ENCODE measurements around the gene CFAP119. TPM values are rescaled to one million over a fixed set of nuclear protein-coding genes. Genes with fewer than 3 reads are reported as not detected.
A peak's percentile ranks its signal among the peaks of the same experiment; 100 is the strongest.

The CFAP119 gene
- total and polyA plus RNA-seq, 9 of the 15 experiments (the other 6 are each of a cell fraction or from before 2014, with no cell fraction given): 5.5 to 33.7 (median 9.6) TPM

DNA sequence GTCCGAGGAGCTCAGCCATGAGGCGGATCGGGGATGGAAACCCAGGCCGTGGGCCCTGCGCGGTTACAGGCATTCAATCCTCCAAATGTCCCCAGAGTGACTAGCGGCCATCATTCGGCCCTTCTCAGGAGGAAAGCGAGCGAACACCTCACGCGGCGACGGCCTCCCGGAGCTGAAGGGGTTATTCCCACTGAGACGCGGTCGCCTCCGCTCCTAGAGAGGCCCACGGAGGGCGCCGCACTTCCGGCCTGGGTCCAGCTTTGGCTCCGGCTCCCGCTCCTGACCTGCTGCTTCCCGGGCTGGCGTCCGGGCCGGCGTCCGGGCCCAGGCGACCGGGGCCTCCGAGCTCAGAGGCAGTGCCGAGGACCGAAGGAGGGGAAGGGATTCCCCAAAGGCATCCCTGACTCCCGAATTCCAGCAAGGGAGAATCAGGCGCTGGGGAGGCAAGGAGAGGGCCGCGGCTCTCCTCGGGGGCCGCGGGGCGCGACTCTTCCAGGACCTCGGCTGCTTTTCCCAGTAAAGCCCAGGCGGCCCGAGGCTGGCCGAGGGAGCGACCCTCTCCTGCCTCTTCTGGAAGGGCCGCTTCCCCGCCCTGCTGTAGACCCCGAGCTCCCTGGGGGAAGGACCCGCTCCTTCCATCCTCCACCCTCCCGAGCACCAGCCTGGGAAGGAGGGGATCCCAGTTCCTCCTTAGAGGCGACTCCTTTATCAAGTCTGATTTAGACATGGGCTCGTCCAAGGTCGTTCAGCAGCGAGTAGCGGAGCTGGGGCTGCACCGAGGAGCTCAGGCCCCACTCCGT is 43.7 kb upstream of the CFAP119 start (continued):
- peak; percentile 76; the same call in 1 of the 2 replicates for TF ChIP-seq RBM14 (IDR thresholded peaks at IDR 0.05; ENCODE audit: borderline replicate concordance, insufficient read depth, low read depth, low read length)
- TF ChIP-seq CREM (IDR thresholded peaks at IDR 0.05; ENCODE audit: low read depth): peak; percentile 83
- TF ChIP-seq FOXP1 (CRISPR knock-in tag; IDR thresholded peaks at IDR 0.05): peak; percentile 85; the same call in 1 of the 2 replicates
- peak; percentile 93 for TF ChIP-seq KLF1 (tag; IDR thresholded peaks at IDR 0.05)
- TF ChIP-seq TRIM24 (IDR thresholded peaks at IDR 0.05): no peak
- no peak; a peak in 1 of 4 replicates for TF ChIP-seq NRF1 (conservative IDR thresholded peaks at IDR 0.05 in 1 of 2, IDR thresholded peaks at IDR 0.05 in 1 of 2)
- TF ChIP-seq RNF2 (IDR thresholded peaks at IDR 0.05): peak; percentile 77
- peak; percentile 49 for TF ChIP-seq NUFIP1 (IDR thresholded peaks at IDR 0.05; ENCODE audit: partially characterized antibody)
- no peak for TF ChIP-seq ZFP30 (CRISPR knock-in tag; IDR thresholded peaks at IDR 0.05; ENCODE audit: borderline replicate concordance)
- no peak for TF ChIP-seq TCF15 (CRISPR knock-in tag; IDR thresholded peaks at IDR 0.05)
- TF ChIP-seq PML (IDR thresholded peaks at IDR 0.05; ENCODE audit: low read length): peak; percentile 50; the same call in 1 of the 2 replicates
- peak; percentile 78; the same call in 1 of the 2 replicates for TF ChIP-seq C11orf30 (IDR thresholded peaks at IDR 0.05; ENCODE audit: low read depth)
- TF ChIP-seq, protein P1, sequence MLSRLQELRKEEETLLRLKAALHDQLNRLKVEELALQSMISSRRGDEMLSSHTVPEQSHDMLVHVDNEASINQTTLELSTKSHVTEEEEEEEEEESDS (CRISPR knock-in tag; IDR thresholded peaks at IDR 0.05): no peak
- TF ChIP-seq BCLAF1 (IDR thresholded peaks at IDR 0.05; ENCODE audit: borderline replicate concordance in 1 of 2, control insufficient read depth in 1 of 2, low read depth in 2 of 2, low read length in 1 of 2): peak in 1 of 2 experiments; percentile 23; a peak in 1 of 4 replicates
- TF ChIP-seq SIN3A (IDR thresholded peaks at IDR 0.05; ENCODE audit: borderline replicate concordance in 2 of 2, control insufficient read depth in 1 of 2, low read depth in 2 of 2, low read length in 2 of 2): 0 out of 4 replicates have a peak, but pooled peaks of 1 of the 2 experiments have one; percentile 35
- TF ChIP-seq GTF2F1 (IDR thresholded peaks at IDR 0.05; ENCODE audit: low read depth, low read length): no peak
- peak; percentile 71 for TF ChIP-seq ESRRA (IDR thresholded peaks at IDR 0.05; ENCODE audit: borderline replicate concordance, low read depth)
- TF ChIP-seq RB1 (IDR thresholded peaks at IDR 0.05; ENCODE audit: low read depth): peak; percentile 92
- peak; percentile 82; the same call in 1 of the 2 replicates for TF ChIP-seq ZNF830 (CRISPR knock-in tag; IDR thresholded peaks at IDR 0.05)
- peak; percentile 66 for TF ChIP-seq CCNT2 (IDR thresholded peaks at IDR 0.05; ENCODE audit: borderline replicate concordance, extremely low read depth, insufficient read length, low read depth, low read length)
- TF ChIP-seq MYC (IDR thresholded peaks at IDR 0.05; ENCODE audit: low read depth, low read length): peak; percentile 70; the same call in 1 of the 2 replicates
- TF ChIP-seq MYC (CRISPR knock-in tag; IDR thresholded peaks at IDR 0.05; ENCODE audit: borderline replicate concordance, low read depth): no peak; the same call in 1 of the 2 replicates
- TF ChIP-seq ZNF445 (CRISPR knock-in tag; IDR thresholded peaks at IDR 0.05; ENCODE audit: low read depth): no peak
- TF ChIP-seq PHB (CRISPR knock-in tag; IDR thresholded peaks at IDR 0.05): no peak

Measured in K562 (cell line).